Duodenal mucosa (tissue), 2 donors: ENCODE data around the gene MRPS21.

ENCODE experiments used
- H3K27ac ChIP-seq: one replicate; pipeline ENCODE4 v1.7.0; 2013; ENCODE audit warnings: low read depth, low read length
- H3K27me3 ChIP-seq, 2 donors: one replicate each; pipeline ENCODE4 v1.7.0; 2013; ENCODE audit warnings: low read length in 2 of 2, control low read depth in 1 of 2; ENCODE audit not compliant: insufficient read depth in 2 of 2, control insufficient read depth in 1 of 2
- H3K36me3 ChIP-seq, 2 donors: one replicate each; pipeline ENCODE4 v1.7.0; 2013; ENCODE audit warnings: low read length in 2 of 2, control low read depth in 1 of 2; ENCODE audit not compliant: insufficient read depth in 2 of 2, control insufficient read depth in 1 of 2
- H3K4me1 ChIP-seq, 2 donors: one replicate each; pipeline ENCODE4 v1.7.0; 2013; ENCODE audit warnings: low read length in 2 of 2, control low read depth in 1 of 2; ENCODE audit not compliant: insufficient read depth in 2 of 2, control insufficient read depth in 1 of 2
- H3K4me3 ChIP-seq, 2 donors: one replicate each; pipeline ENCODE4 v1.7.0; 2013; ENCODE audit warnings: low read length in 2 of 2, low read depth in 1 of 2
- H3K9ac ChIP-seq, 2 donors: one replicate each; pipeline ENCODE4 v1.7.0; 2013; ENCODE audit warnings: low read length in 2 of 2, low read depth in 1 of 2
- H3K9me3 ChIP-seq, 2 donors: one replicate each; pipeline ENCODE4 v1.7.0; 2013; ENCODE audit warnings: low read length in 2 of 2, control low read depth in 1 of 2; ENCODE audit not compliant: control insufficient read depth in 1 of 2

Gene MRPS21

DNA sequence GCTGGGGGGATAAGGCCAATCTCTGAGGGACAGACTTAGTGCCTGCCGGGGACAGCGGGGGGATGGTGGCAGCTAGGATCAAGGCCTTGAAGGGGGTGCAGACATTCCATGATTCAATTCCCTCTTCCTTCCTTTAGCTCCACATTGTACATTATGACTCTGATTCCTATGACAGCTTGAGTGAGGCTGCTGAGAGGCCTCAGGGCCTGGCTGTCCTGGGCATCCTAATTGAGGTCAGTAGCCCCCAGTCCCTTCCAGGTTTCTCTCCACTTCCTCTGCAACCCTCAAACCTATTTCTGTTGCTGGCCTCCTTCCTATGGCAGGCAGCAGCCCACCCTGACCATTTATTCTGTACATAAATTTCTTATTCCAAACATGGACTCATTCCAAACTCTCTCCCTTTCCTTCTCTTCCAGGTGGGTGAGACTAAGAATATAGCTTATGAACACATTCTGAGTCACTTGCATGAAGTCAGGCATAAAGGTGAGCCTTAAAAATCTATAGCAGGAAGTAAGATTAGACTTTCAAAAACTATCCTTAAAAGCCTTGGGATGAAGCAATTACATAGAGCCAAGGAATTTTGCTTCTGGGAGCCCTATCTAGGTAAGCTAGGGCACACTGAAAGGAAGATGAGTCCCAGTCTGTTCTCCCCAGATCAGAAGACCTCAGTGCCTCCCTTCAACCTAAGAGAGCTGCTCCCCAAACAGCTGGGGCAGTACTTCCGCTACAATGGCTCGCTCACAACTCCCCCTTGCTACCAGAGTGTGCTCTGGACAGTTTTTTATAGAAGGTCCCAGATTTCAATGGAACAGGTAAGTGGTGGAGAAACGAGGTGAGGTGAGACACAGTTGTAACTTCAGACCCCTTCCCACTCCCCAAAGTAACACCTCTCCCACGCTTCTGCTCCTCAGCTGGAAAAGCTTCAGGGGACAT, 31.0 kb upstream of the MRPS21 start:
- peak overlapping the region in 1 of 2 donors; percentile 25 for H3K9ac ChIP-seq

DNA sequence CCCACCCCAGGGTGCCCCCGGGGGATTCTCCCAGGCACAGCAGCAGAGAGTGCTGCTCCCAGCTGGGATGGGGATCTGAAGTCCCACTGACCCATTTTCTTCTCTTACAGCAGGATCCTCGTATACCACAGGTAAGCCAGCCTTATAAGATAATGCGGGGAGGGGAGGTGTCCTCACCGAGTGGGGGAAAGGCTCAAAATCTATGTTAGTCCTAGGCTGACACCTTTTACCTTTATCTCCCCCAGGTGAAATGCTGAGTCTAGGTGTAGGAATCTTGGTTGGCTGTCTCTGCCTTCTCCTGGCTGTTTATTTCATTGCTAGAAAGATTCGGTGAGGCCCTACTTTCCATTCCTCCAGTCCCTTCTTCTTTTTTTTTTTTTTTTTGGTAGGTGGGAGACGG, 30.1 kb upstream of the MRPS21 start:
- H3K4me3 ChIP-seq: no peak overlapping the region
- no peaks in the 10 kb centered on the region for H3K9me3 ChIP-seq
- H3K4me1 ChIP-seq: peaks cover 28 to 30% of the 10 kb centered on the region in 2 donors
- H3K27ac ChIP-seq: no peak overlapping the region
- peaks cover 0 to 2% of the 10 kb centered on the region in 2 donors for H3K27me3 ChIP-seq
- peaks cover 15 to 30% of the 10 kb centered on the region in 2 donors for H3K36me3 ChIP-seq
- H3K9ac ChIP-seq: no peak overlapping the region

More for the DNA sequence above, 31.0 kb upstream of the MRPS21 start:
- Histone ChIP-seq H3K27me3 (peaks cover 6 to 10% of the 10 kb centered on the region in 2 donors), H3K4me1 (peaks cover 24% of the 10 kb centered on the region in 2 donors), H3K9me3 (no peaks in the 10 kb centered on the region), H3K36me3 (peaks cover 15 to 30% of the 10 kb centered on the region in 2 donors), H3K27ac (no peak overlapping the region), H3K4me3 (no peak overlapping the region)

DNA sequence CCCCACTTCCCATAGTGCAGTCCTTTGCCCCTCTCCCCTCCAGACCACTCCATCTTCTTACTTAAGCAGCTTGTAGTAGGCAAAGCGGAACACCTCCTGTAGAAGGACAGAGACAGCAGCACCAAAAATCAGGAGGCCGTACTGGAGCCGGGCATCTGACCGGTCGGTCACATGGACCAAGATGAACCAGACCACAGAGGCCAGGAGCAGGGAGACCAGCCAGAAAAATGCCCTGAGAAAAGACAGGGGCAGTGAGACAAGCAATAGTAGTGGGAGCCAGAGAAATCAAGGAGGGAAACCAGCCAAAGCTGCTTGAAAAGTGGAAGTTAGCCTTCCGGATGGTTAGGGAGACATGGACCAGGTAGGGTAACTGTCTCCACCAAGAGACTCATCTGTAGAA, 25.8 kb upstream of the MRPS21 start:
- H3K9ac ChIP-seq: peak overlapping the region; percentile 99
- H3K4me3 ChIP-seq: peak overlapping the region; percentile 97
- H3K27ac ChIP-seq: no peak overlapping the region
- peaks cover 16% of the 10 kb centered on the region in 2 donors for H3K4me1 ChIP-seq
- H3K9me3 ChIP-seq: no peaks in the 10 kb centered on the region
- no peaks in the 10 kb centered on the region for H3K27me3 ChIP-seq
- peaks cover 15 to 30% of the 10 kb centered on the region in 2 donors for H3K36me3 ChIP-seq

DNA sequence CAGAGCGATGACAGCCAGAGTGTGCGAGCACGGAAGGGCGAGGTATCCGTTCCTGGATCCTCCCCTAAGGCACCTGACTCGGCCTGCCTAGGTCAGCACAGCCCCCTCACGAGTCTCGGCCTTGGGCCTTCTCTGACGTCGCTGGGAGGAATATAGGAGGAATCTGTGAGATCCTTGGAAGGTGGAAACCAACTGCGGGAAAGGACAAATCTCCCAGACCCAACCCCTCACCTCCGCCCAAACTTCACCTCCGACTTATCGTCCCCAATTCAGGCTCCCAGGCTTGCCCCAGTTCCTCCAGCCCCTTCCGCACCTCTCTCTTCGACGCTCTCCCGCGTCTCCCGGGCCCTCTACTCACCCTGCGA, 25.3 kb upstream of the MRPS21 start:
- peak overlapping the region; percentile 97 for H3K4me3 ChIP-seq
- H3K9ac ChIP-seq: peak overlapping the region; percentile 99
- H3K27ac ChIP-seq: peak overlapping the region; percentile 87
- no peaks in the 10 kb centered on the region for H3K27me3 ChIP-seq
- H3K36me3 ChIP-seq: peaks cover 15 to 30% of the 10 kb centered on the region in 2 donors
- no peaks in the 10 kb centered on the region for H3K9me3 ChIP-seq
- peaks cover 14 to 16% of the 10 kb centered on the region in 2 donors for H3K4me1 ChIP-seq

DNA sequence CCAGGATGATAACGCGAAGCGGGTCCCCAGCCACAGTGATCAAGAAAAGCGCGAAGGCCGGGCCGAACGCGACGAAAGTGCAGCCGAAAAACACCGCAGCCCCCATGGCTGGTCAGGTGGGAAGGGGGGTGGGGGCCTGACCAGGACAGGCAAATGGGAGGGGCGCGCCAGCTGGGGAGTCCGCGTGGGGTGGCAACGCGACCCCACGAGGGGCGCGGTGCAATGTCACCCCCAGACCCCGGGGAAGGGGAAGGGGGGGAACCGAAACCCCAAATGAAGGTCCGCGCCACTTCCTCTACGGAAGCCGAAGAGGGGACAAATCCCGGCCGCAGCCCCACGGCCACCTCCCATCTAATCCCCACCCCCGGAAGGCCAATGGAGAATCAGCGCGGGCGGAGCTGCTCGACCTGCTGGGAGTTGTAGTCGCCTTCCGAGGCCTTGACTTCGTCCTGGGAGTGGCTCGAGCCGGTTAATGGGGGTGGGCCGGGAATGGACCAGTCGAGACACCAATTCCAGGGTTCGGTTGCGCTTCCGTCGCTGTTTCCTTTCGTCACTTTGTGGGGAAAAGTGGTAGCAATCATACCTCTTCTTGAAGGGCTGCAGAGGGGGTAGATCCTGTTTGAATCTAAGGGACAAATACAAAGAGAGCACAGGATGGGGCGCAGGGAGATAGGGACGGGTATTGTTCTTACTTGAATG, 24.8 kb upstream of the MRPS21 start, which contains the start of gene APH1A:
APH1A (minus strand) TSS at position 312 of the 699 bp plus-strand sequence; CDS start at position 106, 206 bp downstream.
- Histone ChIP-seq H3K27ac (peak within 1 kb of the TSS; percentile 87), H3K4me1 (peaks cover 14 to 16% of the 10 kb centered on the region in 2 donors), H3K4me3 (peak within 1 kb of the TSS; percentile 97), H3K36me3 (peaks cover 15 to 30% of the 10 kb centered on the region in 2 donors), H3K27me3 (no peaks in the 10 kb centered on the region), H3K9me3 (no peaks in the 10 kb centered on the region), H3K9ac (peak within 1 kb of the TSS; percentile 99)

DNA sequence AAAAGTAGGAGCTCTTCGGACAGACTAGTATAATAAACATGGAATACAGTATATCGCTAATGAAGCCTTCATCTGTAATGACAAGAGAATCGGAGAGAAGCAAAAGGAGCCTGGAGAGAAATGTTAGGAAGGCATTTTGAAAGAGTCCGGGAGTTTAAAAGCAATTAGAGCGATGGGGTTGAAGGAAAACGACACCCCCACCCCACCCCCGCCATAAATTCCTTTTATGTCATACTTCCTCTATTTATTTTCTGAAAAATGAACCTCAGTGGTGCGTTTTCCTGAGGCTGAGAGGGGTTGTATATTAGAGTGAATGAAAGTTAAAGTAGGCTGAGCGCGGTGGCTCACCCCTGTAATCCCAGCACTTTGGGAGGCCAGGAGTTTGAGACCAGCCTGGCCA, 24.2 kb upstream of the MRPS21 start:
- peak overlapping the region; percentile 97 for H3K4me3 ChIP-seq
- peak overlapping the region; percentile 28 for H3K27ac ChIP-seq
- no peaks in the 10 kb centered on the region for H3K9me3 ChIP-seq
- peaks cover 15 to 29% of the 10 kb centered on the region in 2 donors for H3K36me3 ChIP-seq
- peak overlapping the region; percentile 99 for H3K9ac ChIP-seq
- H3K4me1 ChIP-seq: peaks cover 14 to 16% of the 10 kb centered on the region in 2 donors
- H3K27me3 ChIP-seq: no peaks in the 10 kb centered on the region

DNA sequence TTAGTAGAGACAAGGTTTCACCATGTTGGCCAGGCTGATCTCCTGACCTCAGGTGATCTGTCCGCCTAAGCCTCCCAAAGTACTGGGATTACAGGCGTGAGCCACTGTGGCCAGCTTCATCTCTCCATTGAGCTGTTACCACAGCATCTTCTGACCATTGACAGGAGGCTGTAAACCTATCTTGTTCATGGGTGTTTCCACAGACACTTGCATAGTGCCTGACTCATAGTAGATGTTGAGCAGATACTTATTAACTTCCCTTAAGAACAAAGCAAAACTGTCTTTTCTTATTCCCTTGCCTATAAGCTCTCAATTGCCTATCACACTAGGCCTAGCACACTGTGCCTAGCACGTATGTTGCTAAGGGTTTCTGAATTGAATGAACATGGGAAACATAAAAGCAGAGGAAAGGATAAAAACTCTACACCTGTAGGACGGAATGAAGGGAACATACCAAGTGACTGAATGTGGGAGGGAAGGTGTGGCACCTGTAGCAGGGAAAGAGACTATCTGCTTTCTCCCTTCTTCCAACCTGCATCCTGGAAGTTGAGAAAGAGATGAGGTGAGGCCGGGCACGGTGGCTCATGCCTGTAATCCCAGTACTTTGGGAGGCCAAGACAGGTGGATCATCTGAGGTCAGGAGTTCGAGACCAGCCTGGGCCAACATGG, 22.2 kb upstream of the MRPS21 start:
- H3K4me3 ChIP-seq: no peak overlapping the region
- no peak overlapping the region for H3K27ac ChIP-seq
- H3K4me1 ChIP-seq: peaks cover 14 to 16% of the 10 kb centered on the region in 2 donors
- no peaks in the 10 kb centered on the region for H3K27me3 ChIP-seq
- H3K36me3 ChIP-seq: peaks cover 8 to 11% of the 10 kb centered on the region in 2 donors
- H3K9ac ChIP-seq: no peak overlapping the region
- no peaks in the 10 kb centered on the region for H3K9me3 ChIP-seq

DNA sequence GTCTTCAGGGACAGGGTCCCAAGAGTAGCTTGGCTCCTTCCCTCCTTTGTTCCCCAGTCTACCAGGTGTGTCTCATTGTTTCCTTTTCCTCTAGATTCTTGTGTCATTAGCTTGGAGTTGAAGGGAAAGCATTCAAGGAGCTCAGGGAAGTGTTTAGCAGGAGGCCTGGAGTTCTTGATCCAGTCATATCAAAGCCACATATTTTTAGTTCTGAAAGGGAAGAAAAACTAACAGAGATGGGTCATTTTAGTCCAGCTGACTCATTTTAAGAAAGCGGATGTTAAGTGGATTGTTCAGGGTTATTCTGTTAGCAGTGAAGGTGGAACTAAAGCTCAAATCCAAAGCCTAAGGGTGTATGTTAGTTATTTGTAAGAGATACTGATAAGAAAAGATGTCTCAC, 20.4 kb upstream of the MRPS21 start:
- H3K9me3 ChIP-seq: no peaks in the 10 kb centered on the region
- no peak overlapping the region for H3K9ac ChIP-seq
- H3K4me3 ChIP-seq: peak overlapping the region in 1 of 2 donors; percentile 6
- H3K36me3 ChIP-seq: no peaks in the 10 kb centered on the region
- H3K27me3 ChIP-seq: no peaks in the 10 kb centered on the region
- peaks cover 0 to 2% of the 10 kb centered on the region in 2 donors for H3K4me1 ChIP-seq
- H3K27ac ChIP-seq: no peak overlapping the region

DNA sequence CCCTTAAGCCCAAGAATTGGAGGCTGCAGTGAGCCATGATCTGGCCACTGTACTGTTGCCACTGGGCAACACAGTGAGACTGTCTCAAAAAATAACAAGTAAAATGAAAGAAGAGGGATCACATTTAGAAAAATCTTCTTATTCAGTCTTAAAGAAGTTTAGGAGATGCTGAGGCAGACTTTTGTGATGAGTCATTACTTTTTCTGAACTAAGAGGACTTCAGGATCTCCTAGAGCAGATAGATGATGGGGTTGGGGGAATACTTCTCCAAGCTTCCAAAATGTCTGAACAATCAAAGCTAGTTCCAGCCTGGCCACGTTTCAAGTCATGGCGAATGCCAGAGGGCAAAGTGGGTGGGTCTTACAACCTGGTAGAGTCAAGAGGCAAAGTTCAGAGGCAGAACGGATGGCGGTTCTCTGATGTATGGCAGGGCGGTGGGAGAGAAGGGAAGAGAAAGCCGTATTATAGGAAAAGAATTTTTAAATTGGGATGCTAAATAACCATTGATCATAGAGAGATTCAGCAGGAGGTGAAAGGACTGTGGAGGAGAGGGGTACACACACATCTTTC, 13.4 kb upstream of the MRPS21 start:
- H3K4me3 ChIP-seq: no peak overlapping the region
- peaks cover 33 to 34% of the 10 kb centered on the region in 2 donors for H3K4me1 ChIP-seq
- H3K9ac ChIP-seq: peak overlapping the region in 1 of 2 donors; percentile 48
- H3K9me3 ChIP-seq: no peaks in the 10 kb centered on the region
- H3K36me3 ChIP-seq: no peaks in the 10 kb centered on the region
- H3K27me3 ChIP-seq: no peaks in the 10 kb centered on the region
- H3K27ac ChIP-seq: no peak overlapping the region
